ENCODE data around the gene MORN1. TPM values are rescaled to one million over a fixed set of nuclear protein-coding genes. Genes with fewer than 3 reads are reported as not detected.

Gene MORN1
- total and polyA plus RNA-seq, 9 of the 15 experiments (the other 6 are each of a cell fraction or from before 2014, with no cell fraction given), result 0.24 to 9.3 (median 4.2) TPM

DNA sequence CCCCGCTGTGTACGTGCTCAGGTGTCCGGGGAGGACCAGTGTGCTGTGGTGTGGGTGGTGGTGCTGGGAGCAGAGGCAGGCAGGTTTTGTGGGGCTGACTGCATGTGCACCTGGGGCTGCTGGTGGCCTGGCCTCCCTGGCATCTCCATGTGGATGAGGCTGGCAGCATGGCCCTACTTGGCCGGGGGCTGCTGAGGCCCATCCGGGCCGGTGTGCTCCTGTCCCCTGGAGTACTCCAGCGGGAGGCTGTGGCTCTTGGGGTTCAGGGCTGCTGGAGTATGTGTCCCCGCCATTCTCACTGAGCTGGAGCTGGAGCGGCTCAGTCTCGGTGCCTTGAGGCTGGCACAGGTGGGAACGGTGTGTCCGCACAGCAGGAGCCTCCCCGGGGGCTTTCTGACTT is 41.8 kb upstream of the MORN1 start (continued):
- TF ChIP-seq, protein P1, sequence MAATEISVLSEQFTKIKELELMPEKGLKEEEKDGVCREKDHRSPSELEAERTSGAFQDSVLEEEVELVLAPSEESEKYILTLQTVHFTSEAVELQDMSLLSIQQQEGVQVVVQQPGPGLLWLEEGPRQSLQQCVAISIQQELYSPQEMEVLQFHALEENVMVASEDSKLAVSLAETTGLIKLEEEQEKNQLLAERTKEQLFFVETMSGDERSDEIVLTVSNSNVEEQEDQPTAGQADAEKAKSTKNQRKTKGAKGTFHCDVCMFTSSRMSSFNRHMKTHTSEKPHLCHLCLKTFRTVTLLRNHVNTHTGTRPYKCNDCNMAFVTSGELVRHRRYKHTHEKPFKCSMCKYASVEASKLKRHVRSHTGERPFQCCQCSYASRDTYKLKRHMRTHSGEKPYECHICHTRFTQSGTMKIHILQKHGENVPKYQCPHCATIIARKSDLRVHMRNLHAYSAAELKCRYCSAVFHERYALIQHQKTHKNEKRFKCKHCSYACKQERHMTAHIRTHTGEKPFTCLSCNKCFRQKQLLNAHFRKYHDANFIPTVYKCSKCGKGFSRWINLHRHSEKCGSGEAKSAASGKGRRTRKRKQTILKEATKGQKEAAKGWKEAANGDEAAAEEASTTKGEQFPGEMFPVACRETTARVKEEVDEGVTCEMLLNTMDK (IDR thresholded peaks at IDR 0.05; ENCODE audit: borderline replicate concordance, insufficient read depth, low read depth, low read length, poor library complexity, severe bottlenecking), result no peak
- no peak for TF ChIP-seq TAF9B (IDR thresholded peaks at IDR 0.05; ENCODE audit: partially characterized antibody)

GRCh38 chr1:2432441-2432844 is 41.1 kb upstream of the MORN1 start:
- FAIRE-seq (no peak), ATAC-seq (no peak), DNase-seq (ENCODE audit: extremely low read depth in 1 of 4, low spot score in 3 of 4) (no peak)
- H3K27ac ChIP-seq (ENCODE audit: extremely low read depth, low read depth, low read length), result no peak overlapping the region
- H3K9ac ChIP-seq (ENCODE audit: insufficient read depth in 1 of 2, low read depth in 2 of 2, low read length in 2 of 2), result no peak overlapping the region
- 0 out of 2 replicates have a peak, but pooled peaks cover 5% of the 10 kb centered on the region for H3K9me3 ChIP-seq (replicated peaks; ENCODE audit: control insufficient read depth, insufficient read depth, low read depth, low read length)
- H3K4me2 ChIP-seq (ENCODE audit: insufficient read depth, low read length), result no peak overlapping the region
- no peaks in the 10 kb centered on the region for H4K20me1 ChIP-seq (replicated peaks; ENCODE audit: control insufficient read depth, insufficient read depth, low read length)
- peaks cover 17 to 62% of the 10 kb centered on the region in 2 experiments; a peak in 4 of 5 replicates for H3K27me3 ChIP-seq (ENCODE audit: control insufficient read depth in 2 of 2, insufficient read depth in 2 of 2, low read length in 2 of 2)
- in situ Hi-C loops (cut with MboI) (no loop called here), intact Hi-C loops (cut with micrococcal nuclease) (no loop called here)
- H3K9me1 ChIP-seq (ENCODE audit: control insufficient read depth, insufficient read depth, low read length), result no peaks in the 10 kb centered on the region
- ChIA-PET CTCF (ENCODE audit: low intra/inter-chr PET ratio) (no interaction called here), POLR2A (interaction anchor here (0.6 kb wide), 1 partner anchor 24 kb away, joined by 3 read pairs; no protein-coding TSS in a partner anchor)
- H3K4me1 ChIP-seq (replicated peaks in 1 of 2; ENCODE audit: control insufficient read depth in 2 of 2, insufficient read depth in 2 of 2, low read length in 2 of 2), result peaks cover 0 to 34% of the 10 kb centered on the region in 2 experiments; a peak in 2 of 5 replicates
- no peaks in the 10 kb centered on the region for H3K79me2 ChIP-seq (ENCODE audit: control insufficient read depth, insufficient read depth, low read length)
- no TSS peak for BruUV-seq (replicated peaks)
- H2AFZ ChIP-seq (ENCODE audit: low read depth, low read length), result no peak overlapping the region
- WGBS (ENCODE audit: insufficient coverage, low coverage, missing lambda C conversion rate), result 1% methylated on average over 16 of the region's 16 CpGs
- H3K36me3 ChIP-seq (ENCODE audit: control insufficient read depth, insufficient read depth, low read length), result no peaks in the 10 kb centered on the region
- H3K4me3 ChIP-seq, result no peak overlapping the region
- TF ChIP-seq RBM39 (optimal IDR thresholded peaks at IDR 0.05; ENCODE audit: low read depth, low read length) (no peak), PHB (CRISPR knock-in tag; IDR thresholded peaks at IDR 0.05) (no peak), KDM1A (IDR thresholded peaks at IDR 0.05) (no peak), PYGO2 (tag; IDR thresholded peaks at IDR 0.05) (no peak), NR2C2 (CRISPR knock-in tag; IDR thresholded peaks at IDR 0.05) (no peak), NR2C2 (tag; IDR thresholded peaks at IDR 0.05) (no peak), FOSL1 (tag; conservative IDR thresholded peaks at IDR 0.05) (no peak), ZNF23 (CRISPR knock-in tag; IDR thresholded peaks at IDR 0.05) (no peak), ZEB2 (IDR thresholded peaks at IDR 0.05) (no peak), CAMTA2 (CRISPR knock-in tag; conservative IDR thresholded peaks at IDR 0.05) (no peak), ESRRB (CRISPR knock-in tag; IDR thresholded peaks at IDR 0.05; ENCODE audit: borderline replicate concordance) (no peak), PML (IDR thresholded peaks at IDR 0.05; ENCODE audit: low read length) (no peak), FOXM1 (IDR thresholded peaks at IDR 0.05; ENCODE audit: low read depth) (no peak), FOXM1 (CRISPR knock-in tag; IDR thresholded peaks at IDR 0.05; ENCODE audit: low read depth) (no peak)
- TF ChIP-seq, protein P1 (IDR thresholded peaks at IDR 0.05; ENCODE audit: borderline replicate concordance, insufficient read depth, low read depth, low read length, poor library complexity, severe bottlenecking), result no peak
- TF ChIP-seq, protein P2, sequence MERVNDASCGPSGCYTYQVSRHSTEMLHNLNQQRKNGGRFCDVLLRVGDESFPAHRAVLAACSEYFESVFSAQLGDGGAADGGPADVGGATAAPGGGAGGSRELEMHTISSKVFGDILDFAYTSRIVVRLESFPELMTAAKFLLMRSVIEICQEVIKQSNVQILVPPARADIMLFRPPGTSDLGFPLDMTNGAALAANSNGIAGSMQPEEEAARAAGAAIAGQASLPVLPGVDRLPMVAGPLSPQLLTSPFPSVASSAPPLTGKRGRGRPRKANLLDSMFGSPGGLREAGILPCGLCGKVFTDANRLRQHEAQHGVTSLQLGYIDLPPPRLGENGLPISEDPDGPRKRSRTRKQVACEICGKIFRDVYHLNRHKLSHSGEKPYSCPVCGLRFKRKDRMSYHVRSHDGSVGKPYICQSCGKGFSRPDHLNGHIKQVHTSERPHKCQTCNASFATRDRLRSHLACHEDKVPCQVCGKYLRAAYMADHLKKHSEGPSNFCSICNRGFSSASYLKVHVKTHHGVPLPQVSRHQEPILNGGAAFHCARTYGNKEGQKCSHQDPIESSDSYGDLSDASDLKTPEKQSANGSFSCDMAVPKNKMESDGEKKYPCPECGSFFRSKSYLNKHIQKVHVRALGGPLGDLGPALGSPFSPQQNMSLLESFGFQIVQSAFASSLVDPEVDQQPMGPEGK (CRISPR knock-in tag; IDR thresholded peaks at IDR 0.05; ENCODE audit: borderline replicate concordance), result no peak

Measured in K562 (cell line).